Measurements from ENCODE around the gene CFB. TPM values are rescaled to one million over a fixed set of nuclear protein-coding genes. Genes with fewer than 3 reads are reported as not detected.
"Not testable (repeated sequence)": the region's sequence is repeated elsewhere in the genome, so short reads cannot be mapped to it uniquely, and the experiment has no call there.

CFB gene
- total RNA-seq, result not detected in 2 replicates

DNA sequence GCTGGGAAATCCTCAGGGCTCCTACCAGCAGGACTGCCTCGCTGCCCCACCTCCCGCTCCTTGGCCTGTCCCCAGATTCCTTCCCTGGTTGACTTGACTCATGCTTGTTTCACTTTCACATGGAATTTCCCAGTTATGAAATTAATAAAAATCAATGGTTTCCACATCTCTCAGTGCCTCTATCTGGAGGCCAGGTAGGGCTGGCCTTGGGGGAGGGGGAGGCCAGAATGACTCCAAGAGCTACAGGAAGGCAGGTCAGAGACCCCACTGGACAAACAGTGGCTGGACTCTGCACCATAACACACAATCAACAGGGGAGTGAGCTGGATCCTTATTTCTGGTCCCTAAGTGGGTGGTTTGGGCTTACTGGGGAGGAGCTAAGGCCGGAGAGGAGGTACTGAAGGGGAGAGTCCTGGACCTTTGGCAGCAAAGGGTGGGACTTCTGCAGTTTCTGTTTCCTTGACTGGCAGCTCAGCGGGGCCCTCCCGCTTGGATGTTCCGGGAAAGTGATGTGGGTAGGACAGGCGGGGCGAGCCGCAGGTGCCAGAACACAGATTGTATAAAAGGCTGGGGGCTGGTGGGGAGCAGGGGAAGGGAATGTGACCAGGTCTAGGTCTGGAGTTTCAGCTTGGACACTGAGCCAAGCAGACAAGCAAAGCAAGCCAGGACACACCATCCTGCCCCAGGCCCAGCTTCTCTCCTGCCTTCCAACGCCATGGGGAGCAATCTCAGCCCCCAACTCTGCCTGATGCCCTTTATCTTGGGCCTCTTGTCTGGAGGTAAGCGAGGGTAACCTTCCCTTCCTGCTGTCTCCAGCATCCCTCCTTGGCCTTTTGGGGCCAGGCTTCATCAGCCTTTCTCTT lies at the start of gene CFB:
Gene CFB (plus strand): TSS at position 589 of the 863 bp plus-strand sequence. CDS start 127 bp downstream, at position 716.
- intact Hi-C loops (cut with micrococcal nuclease), result no loop called here

DNA sequence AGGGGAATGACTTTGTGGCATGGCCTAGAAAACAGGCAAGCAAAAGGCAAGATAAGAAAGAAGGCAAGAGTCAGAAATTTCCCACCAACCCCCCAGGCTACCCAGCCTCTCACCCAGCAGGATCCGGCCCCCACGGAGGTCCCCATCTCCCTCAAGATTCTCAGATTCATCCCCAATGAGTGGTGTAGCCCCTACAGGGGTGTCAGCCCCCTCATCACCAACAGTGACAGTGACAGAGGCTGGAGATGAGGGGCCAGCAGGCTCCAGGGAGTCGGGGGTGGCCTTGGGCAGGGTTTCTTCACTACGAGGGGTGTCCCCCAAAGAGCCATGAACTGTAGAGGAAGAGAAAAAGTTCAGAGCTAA lies 49.4 kb upstream of the CFB start:
- intact Hi-C loops (cut with micrococcal nuclease), result loop anchor here (2.0 kb wide), 1 partner anchor 194 kb away; the partner anchor contains the start of gene ABHD16A

DNA sequence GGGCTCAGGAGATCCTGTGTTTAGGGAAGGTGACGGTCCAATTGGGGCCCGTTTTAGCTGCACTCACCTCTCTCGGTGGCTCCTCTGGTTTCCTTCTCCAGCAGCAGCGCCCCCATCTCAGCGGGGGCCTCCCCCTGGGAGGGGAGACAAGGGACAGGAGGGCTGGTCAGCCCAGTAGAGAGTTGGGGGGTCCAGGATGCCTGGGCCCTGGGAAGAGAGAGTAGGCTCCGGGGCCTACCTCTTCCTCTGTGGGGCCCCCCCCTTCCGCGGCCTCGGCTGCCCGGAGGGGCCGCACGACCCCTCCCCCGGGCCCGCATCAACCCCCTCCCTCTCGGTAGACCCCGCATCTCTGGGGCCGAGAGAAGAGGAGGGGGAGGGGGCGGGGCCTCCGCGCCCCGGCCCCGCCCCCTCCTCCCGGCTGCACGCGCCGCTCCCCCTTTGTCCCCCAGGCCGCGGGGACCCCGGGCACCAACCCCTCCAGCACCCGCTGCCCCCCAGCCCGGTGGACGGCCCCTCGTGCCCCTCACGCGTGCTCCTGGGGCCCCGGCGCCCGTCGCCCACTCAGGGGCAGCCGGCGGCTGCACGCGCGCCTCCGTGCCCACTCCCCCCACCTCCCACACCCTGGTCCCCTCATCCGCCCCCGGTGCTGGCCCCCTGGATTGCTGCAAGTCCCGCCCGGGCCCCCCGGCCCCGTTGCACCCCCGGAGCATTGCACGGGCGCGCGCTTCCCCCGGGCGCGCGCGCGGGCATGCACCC lies 48.9 kb upstream of the CFB start:
- intact Hi-C loops (cut with micrococcal nuclease), result loop anchor here (1.0 to 2.0 kb wide), 2 partner anchors 62 to 194 kb away; partner anchors contain the start of genes ABHD16A and SKIC2

DNA sequence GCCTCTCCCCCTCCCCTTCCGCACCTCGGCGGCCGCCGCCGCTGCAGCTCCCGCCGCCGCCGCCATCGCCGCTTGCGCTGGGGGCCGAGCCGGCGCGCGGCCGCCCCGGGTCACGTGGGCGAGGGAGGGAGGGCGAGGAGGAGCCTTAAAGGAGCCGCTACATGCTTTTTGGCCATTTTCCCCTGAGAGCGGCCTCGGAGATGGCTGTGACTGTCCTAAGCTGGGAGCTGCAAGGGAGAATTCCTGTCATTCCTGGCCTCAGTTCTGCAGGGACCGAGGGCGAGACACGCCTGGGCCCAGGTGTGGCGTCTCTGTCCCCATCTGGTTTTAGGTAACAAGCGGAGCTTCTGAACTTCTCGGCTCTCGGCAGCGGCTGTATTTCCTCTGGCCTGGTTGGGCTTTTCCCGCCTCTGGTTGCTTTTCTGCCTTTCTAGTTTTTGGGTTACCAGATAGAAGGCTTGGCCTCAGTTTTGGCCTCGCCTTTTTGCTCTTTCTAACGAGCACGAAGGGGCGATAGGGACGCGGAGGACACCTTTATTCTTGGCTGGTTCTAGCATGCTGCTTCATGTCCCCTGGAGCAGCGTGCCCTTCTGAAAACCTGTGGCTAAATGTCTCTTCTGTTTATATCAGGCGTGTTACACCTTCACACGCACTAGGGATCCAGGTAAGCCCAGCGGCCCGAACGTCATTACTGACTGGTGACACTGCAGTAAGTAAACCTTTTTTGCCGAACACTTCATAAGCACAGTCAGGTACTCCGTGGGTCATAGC lies 48.1 kb upstream of the CFB start, which contains the start of gene EHMT2:
Gene EHMT2 (minus strand): TSS at position 87 of the 771 bp plus-strand sequence. CDS start 21 bp downstream, at position 66.
- intact Hi-C loops (cut with micrococcal nuclease), result loop anchor here (1.0 to 2.0 kb wide), 4 partner anchors 34 to 195 kb away; partner anchors contain the start of genes ABHD16A and SKIC2

DNA sequence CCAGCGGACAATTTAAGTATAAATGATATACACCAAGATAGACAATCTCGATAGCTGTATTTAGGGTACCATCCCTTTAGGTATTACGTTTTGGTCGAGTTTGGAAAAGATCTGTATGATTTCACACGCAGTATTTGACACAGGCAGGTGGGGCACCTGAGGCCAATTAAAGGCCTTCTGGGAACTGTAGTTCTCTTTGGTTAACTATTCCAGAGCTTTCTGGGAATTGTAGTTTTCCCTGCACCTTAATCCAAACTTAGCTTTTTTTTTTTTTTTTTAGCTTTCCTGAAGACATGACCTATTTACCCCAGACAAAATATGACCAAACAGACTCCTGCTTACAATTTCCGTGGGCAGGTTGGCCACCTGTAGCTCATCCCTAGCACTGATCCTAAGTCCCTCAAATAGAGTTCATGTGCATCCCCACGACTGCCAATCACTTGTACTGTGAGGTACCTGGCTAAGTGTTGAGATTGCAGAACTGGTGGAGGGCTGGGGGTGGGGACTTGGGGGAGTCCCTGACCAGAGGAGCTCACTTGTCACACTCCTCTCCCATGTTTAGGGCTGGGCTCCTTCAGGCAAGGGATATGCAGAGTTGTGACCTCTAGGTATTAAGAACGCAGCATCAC lies 47.4 kb upstream of the CFB start:
- intact Hi-C loops (cut with micrococcal nuclease), result loop anchor here (1.0 to 2.0 kb wide), 2 partner anchors 35 to 64 kb away; no protein-coding TSS in a partner anchor

DNA sequence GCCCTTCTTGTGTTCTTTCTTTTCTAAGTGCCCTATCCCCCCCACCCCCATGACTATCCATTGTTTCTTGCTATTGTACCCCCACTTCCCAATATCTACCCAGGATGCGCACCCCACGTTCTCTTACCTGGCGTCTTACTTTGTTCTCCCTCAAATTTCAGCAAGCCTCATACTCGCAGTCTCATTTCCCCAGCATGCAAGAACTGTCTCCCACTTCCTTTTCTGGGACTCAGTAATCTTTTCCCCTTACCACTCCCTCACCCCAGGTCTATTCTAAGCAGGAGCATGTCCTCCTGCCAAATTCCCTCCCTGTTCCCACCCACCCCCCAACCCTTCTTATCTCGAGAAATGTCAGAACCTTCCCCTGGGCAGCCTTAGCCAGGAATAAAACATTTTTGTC lies 46.7 kb upstream of the CFB start:
- intact Hi-C loops (cut with micrococcal nuclease), result loop anchor here (2.0 kb wide), 1 partner anchor 64 kb away; no protein-coding TSS in a partner anchor

DNA sequence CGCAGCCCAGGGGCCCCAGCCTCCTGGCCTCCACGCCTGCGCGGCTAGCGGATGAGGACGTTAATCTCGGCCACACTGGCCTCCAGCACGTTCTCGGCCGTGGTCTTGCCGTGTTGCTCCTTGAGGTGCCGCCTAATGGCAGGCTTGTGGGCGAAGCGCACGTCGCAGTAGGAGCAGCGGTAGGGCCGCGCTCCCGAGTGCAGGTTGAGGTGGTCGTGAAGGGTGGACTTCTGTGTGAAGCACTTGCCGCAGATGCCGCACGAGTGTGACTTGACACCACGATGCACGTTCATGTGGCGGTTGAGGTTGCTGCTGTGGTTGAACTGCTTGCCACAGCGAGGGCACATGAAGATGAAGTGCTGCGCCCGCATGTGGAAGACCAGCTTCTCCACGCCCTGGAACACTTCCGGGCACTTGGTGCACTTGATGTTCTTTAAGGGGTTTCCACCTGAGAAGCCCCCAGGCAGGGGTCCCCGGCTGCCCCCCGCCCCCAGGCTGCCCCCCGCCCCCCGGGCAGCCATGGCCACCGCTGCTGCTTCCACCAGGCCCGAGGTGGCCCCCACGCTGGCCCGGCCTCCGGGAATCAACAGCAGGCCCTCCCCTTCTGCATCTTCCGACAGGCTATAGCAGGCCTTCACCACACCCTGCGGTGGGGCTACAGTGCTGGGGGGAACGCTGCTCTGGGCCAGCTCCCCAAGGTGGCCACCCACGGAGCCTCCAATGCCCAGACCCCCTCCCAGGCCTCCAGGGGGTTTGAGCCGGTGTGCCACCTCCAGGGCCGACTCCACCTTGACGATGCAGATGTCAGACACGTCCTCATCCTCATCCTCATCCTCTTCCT lies 45.8 kb upstream of the CFB start:
- intact Hi-C loops (cut with micrococcal nuclease), result loop anchor here (2.0 kb wide), 1 partner anchor 65 kb away; no protein-coding TSS in a partner anchor

DNA sequence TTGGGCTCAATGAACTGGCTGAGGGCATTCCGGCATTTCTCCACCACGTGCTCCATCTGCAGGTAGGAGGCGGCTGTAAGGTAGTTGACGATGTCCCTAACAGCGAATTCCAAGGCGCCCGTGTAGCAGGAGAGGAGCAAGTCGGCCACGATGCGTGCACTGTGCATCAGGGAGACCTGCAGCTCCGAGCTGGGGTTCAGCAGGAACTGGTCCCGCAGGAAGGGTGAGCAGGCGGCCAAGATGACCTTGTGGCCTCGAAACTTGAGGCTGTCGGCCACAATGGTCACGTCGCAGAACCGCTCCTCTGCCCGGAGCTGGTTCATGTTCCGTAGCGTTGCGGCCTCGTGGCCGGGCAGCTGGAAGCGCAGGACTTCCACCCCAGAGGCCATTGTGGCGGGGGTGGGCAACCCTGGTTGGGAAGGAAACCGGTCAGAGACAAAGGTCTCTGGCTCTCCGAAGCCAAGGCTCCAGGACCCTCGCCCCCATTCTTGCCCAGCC lies 44.9 kb upstream of the CFB start:
- intact Hi-C loops (cut with micrococcal nuclease), result no loop called here

DNA sequence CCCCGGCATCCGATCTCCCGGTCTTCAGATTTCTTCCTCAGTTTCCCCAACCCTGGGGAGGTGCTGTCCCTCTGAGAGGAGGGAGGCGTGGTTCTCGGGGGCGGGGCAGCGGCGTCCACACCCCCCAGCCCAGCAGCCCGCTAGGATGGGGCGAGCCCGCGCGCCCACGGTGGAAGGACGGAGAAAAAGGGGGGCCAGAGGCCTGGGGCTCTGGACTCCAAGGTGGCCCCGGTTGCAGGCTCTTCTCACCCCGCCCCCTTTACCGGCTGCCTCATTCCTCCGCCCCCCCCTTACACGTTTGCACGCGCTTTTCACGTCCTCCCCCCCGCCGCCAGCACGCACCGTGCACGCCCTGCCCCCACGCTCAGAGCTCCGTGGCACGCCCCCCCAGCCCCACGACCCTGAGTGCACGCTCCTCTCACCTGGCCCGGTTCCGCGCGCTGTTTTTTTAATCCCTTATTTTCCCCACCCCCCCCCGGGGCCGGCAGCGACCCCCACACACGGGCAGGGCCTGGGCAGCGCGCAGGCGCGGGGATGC lies 44.4 kb upstream of the CFB start:
- intact Hi-C loops (cut with micrococcal nuclease), result no loop called here

DNA sequence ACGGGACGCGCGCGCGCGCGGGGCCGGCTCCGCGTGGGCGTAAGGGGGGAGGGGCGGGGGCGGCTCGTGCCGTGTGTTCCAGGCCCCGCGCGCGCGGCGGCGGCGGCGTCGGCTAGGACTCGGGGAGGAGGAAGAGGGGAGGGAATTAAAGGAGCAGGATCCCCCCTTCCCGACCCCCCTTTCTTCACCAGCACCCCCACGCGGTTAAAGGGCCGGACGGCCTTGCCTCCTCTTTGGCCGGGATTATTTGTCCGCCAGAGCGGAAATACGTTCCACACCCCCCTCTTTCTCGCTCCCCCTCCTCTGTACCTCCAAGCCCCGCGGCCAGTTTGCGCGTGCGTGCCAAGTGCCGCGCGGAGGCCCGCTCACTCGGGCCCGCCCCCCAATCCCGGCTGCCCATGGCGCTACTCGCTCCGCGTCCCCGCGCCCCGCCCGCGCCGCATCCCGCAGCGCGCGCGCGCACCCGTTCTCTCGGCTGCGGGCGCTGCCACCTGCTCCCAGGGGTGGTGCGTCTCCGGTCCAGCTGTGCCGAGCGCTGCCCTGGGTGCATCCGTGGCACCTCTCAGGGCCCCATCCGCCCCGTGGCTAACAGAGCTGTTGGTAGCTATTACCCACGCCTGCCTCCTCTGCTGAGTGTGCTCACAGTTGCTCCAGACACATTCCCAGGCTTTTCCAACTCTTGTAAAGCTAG lies 43.8 kb upstream of the CFB start, which contains the start of gene ZBTB12:
Gene ZBTB12 (minus strand): TSS at position 134 of the 691 bp plus-strand sequence. CDS start 781 bp downstream, outside the sequence.
- intact Hi-C loops (cut with micrococcal nuclease), result no loop called here

DNA sequence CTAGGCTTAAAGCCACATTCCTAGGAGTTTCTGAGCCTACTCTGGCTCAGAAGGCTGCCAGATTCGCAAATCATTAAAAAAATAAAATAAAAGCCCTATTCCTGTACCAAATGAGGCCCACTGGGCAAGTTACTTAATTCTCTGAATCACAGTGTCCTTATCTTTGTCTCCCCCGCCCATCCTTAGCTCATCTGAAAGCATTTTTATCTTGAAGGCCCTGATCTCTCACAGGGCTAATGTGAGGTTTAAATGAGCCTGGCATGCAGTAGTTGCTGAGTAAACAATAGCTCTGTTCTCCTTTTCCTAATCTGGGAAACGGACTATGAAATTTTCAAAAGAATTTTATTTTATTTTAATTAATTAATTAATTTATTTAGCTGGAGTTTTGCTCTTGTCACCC lies 41.9 kb upstream of the CFB start:
- intact Hi-C loops (cut with micrococcal nuclease), result no loop called here

DNA sequence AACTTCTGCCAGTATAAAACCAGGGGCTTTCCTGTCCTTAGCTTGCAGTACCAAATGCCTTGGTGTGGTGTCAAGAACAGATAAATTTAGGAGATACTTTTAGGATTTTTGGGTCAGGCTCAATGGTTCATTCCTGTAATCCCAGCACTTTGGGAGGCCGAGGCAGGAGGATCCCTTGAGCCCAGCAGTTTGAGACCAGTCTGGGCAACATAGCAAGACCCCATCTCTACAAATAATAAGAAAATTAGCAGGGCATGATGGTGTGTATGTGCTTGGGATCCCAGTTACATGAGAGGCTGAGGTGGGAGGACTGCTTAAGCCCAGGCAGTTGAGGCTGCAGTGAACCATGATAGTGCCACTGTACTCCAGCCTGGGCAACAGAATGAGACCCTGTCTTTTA lies 40.9 kb upstream of the CFB start:
- intact Hi-C loops (cut with micrococcal nuclease), result no loop called here

DNA sequence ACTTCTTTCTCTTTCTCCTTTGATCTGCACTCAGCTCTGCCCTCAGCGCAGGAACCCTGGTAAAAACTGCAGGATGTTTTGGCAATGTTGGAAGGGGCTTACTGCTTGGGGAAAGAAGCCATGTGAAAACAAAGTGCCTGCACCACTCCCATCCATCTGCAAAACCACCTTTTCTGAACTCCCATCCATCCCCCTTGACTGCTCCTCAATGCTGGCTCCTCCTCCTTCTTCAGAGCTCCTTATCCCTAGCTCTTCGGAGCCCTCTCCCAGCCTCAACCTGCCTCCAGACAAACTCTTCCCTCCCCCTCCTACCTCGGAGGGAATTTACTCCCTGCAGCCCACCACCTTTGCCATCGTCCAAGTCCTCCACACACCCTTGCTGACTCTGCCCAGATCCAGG lies 39.8 kb upstream of the CFB start:
- intact Hi-C loops (cut with micrococcal nuclease), result no loop called here

DNA sequence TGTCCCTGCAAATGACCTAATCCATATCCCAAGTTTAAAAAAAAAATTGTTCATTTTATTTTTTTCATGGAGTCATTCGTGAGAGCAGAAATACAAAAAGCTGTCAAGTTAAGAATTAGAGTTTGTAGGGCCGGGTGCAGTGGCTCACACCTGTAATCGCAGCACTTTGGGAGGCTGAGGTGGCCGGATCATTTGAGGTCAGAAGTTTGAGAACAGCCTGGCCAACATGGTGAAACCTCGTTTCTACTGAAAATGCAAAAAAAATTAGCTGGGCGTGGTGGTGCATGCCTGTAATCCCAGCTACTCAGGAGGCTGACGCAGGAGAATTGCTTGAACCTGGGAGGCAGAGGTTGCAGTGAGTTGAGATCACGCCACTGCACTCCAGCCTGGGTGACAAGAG lies 39.2 kb upstream of the CFB start:
- intact Hi-C loops (cut with micrococcal nuclease), result not testable (repeated sequence)

DNA sequence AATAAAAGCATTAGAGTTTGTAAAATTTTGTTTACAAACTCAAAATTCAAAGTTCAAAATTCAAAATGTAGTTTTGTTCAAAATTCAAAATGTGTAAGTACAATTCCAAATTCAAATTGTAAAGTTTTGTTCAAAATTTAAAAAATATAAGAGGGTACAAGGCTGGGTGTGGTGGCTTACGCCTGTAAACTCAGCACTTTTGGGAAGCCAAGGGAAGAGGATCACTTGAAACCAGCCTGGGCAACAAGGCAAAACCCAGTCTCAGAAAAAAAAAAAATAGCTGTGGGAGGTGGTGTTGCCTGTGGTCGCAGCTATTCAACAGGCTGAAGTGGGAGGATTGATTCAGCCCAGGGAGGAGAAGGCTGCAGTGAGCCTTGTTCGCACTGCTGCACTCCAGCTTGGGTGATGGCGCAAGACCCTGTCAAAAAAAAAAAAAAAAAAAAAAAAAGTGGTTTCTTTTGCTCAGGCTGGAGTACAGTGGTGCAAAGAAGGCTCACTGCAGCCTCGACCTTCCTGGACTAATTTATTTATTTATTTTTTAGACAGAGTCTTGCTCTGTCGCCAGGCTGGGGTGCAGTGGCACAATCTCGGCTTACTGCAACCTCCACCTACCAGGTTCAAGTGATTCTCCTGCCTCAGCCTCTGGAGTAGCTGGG lies 38.6 kb upstream of the CFB start:
- intact Hi-C loops (cut with micrococcal nuclease), result no loop called here

DNA sequence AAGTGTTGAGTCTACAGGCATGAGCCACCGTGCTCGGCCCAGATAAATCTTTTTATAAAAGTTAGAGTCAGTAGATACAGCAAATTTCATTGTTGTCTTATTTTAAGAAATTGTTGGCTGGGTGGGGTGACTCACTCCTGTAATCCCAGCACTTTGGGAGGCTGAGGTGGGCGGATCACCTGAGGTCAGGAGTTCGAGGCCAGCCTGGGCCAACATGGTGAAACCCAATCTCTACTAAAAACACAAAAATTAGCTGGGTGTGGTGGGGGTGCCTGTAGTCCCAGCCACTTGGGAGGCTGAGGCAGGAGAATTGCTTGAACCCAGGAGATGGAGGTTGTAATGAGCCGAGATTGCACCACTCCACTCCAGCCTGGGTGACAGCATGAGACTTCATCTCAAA lies 37.6 kb upstream of the CFB start:
- intact Hi-C loops (cut with micrococcal nuclease), result not testable (repeated sequence)

DNA sequence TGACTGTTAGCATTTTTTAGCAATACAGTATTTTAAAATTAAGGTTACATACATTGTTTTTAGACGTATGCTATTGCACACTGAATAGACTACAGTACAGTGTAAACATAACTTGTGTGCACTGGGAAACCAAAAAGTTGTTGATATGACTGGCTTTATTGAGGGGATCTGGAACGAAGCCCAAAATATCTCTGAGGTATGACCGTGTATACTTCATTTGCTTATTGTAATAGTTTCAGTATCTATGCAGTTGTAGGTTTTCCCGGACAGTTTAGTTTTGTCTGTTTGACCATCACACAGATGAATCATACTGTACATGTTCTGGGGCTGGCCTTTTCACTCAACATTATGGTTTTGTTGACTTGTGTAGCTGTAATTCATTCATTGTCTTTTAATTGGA lies 37.1 kb upstream of the CFB start:
- intact Hi-C loops (cut with micrococcal nuclease), result no loop called here

DNA sequence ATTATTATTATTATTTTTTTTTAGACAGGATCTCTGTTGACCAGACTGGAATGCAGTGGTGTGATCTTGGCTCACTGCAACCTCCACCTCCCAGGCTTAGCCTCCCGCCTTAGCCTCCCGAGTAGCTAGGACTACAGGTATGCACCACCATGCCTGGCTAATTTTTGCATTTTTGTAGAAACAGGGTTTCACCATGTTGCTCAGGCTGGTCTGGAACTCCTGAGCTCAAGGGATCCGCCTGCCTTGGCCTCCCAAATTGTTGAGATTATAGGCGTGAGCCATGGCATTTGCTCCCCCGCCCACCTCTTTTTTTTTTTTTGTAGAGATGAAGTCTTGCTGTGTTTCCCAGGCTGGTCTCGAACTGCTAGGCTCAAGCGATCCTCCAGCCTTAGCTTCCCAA lies 36.6 kb upstream of the CFB start:
- intact Hi-C loops (cut with micrococcal nuclease), result not testable (repeated sequence)
